Measurements from ENCODE around the gene MEX3A.

- TF ChIP-seq CTCF (IDR thresholded peaks at IDR 0.05; ENCODE audit: insufficient read depth, low read depth, low read length) (no peak), EZH2 (IDR thresholded peaks at IDR 0.05; ENCODE audit: insufficient read depth, low read length) (no peak)
Measured at GRCh38 chr1:156110252-156110651, 28.0 kb upstream of the MEX3A start.

Measured in astrocyte (in vitro differentiated cells and primary cell).